Transverse colon (tissue), 4 donors: ENCODE results near the gene LHX2.

Experiments used
- EP300 ChIP-seq: sonication (generic); formaldehyde crosslinking; IDR thresholded peaks from one replicate; pipeline ENCODE4 v1.6.1; 2017; ENCODE audit warnings: antibody characterized with exemption, low read depth
- POLR2AphosphoS5 ChIP-seq, 3 donors: sonication (generic); formaldehyde crosslinking; IDR thresholded peaks; one replicate each; pipeline ENCODE4 v1.6.1; 2016; ENCODE audit warnings: antibody characterized with exemption in 3 of 3
- TF ChIP-seq, protein P1 (sequence below), 5 experiments: fragments of 200-600 bp in 3 of 5; fragments of 450-650 bp in 2 of 5; sonication (generic) in 3 of 5; IDR thresholded peaks; 1 replicate in 2 of 5; 2 replicates in 3 of 5; pipeline ENCODE4 v1.5.1; 2016 to 2017; ENCODE audit warnings: antibody characterized with exemption in 5 of 5, inconsistent platforms in 3 of 5, mild to moderate bottlenecking in 2 of 5, moderate library complexity in 1 of 5

- TF ChIP-seq, protein P1, sequence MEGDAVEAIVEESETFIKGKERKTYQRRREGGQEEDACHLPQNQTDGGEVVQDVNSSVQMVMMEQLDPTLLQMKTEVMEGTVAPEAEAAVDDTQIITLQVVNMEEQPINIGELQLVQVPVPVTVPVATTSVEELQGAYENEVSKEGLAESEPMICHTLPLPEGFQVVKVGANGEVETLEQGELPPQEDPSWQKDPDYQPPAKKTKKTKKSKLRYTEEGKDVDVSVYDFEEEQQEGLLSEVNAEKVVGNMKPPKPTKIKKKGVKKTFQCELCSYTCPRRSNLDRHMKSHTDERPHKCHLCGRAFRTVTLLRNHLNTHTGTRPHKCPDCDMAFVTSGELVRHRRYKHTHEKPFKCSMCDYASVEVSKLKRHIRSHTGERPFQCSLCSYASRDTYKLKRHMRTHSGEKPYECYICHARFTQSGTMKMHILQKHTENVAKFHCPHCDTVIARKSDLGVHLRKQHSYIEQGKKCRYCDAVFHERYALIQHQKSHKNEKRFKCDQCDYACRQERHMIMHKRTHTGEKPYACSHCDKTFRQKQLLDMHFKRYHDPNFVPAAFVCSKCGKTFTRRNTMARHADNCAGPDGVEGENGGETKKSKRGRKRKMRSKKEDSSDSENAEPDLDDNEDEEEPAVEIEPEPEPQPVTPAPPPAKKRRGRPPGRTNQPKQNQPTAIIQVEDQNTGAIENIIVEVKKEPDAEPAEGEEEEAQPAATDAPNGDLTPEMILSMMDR (IDR thresholded peaks at IDR 0.05): no peak
- no peak for TF ChIP-seq EP300
- no peak for TF ChIP-seq POLR2AphosphoS5 (IDR thresholded peaks at IDR 0.05)
These were observed 63.2 kb downstream of the LHX2 start for GRCh38 chr9:124074746-124075145.
